Upper lobe of right lung (tissue), 1 donor: Measurements from ENCODE around the gene PCDHGB3. TPM values are rescaled to one million over a fixed set of nuclear protein-coding genes. Genes with fewer than 3 reads are reported as not detected.
"Not testable (repeated sequence)": the region's sequence is repeated elsewhere in the genome, so short reads cannot be mapped to it uniquely, and the experiment has no call there.

Experiments
- ATAC-seq: fragments of 200-7000 bp; cut with Tn5 transposase; one replicate; pipeline ENCODE4 v1.9.1; 2020; ENCODE audit warnings: mild to moderate bottlenecking, moderate library complexity
- DNase-seq: peaks from one replicate; pipeline ENCODE4 v3.0.0-alpha.2; 2020
- H3K27ac ChIP-seq: fragments of 200-600 bp; one replicate; pipeline ENCODE4 v1.8.0; 2022
- H3K27me3 ChIP-seq: fragments of 200-600 bp; one replicate; pipeline ENCODE4 v1.8.0; 2022; ENCODE audit warnings: mild to moderate bottlenecking
- H3K36me3 ChIP-seq: fragments of 200-600 bp; one replicate; pipeline ENCODE4 v1.8.0; 2022
- H3K4me1 ChIP-seq: fragments of 200-600 bp; one replicate; pipeline ENCODE4 v1.8.0; 2022
- H3K4me3 ChIP-seq: fragments of 200-600 bp; one replicate; pipeline ENCODE4 v1.8.0; 2022; ENCODE audit warnings: mild to moderate bottlenecking
- H3K9me3 ChIP-seq: fragments of 200-600 bp; one replicate; pipeline ENCODE4 v1.8.0; 2022
- CTCF ChIP-seq: fragments of 200-600 bp; IDR thresholded peaks from one replicate; pipeline ENCODE4 v1.8.0; 2022; ENCODE audit warnings: antibody characterized with exemption
- intact Hi-C: fragments of 100-400 bp; cut with DNase I; formaldehyde crosslinking; loops from one replicate; pipeline ENCODE4 v1.11.0; 2022
- total RNA-seq: library from RNA; stranded (reverse); fragmentation: NEBNext Ultra II Directional; extraction: Animal tissue kit (Norgen Biotek cat#: 25700); gene quantifications from one replicate; pipeline ENCODE4 v1.2.1, GENCODE V29; 2021
- donor health status: DM: no; HTN: yes; CAD: no; lungs with severe emphysema.

PCDHGB3 gene
- total RNA-seq, 1 donor from 2014 or later, result 2.6 TPM

GRCh38 chr5:141417494-141418172, 47.6 kb downstream of the PCDHGB3 start, which contains the start of gene PCDHGB7:
PCDHGB7 (plus strand) TSS chr5:141417677; CDS start chr5:141417860, 183 bp downstream.
- DNase-seq (peak; percentile 89), ATAC-seq (peak; percentile 94)
- intact Hi-C loops, H3K27me3 ChIP-seq, H3K4me1 ChIP-seq, H3K36me3 ChIP-seq: not testable (repeated sequence)
- peaks cover 63% of the 10 kb centered on the region for H3K9me3 ChIP-seq
- peak within 1 kb of the TSS; percentile 48 for H3K27ac ChIP-seq
- peak within 1 kb of the TSS; percentile 46 for H3K4me3 ChIP-seq
- TF ChIP-seq CTCF, result peak; percentile 67

- no peak overlapping the region for H3K27ac ChIP-seq
- ATAC-seq (no peak), DNase-seq (no peak)
- peaks cover 9% of the 10 kb centered on the region for H3K27me3 ChIP-seq
- H3K4me1 ChIP-seq, result no peaks in the 10 kb centered on the region
- no peak overlapping the region for H3K4me3 ChIP-seq
- no peak for TF ChIP-seq CTCF
- intact Hi-C loops, result no loop called here
- peaks cover 65% of the 10 kb centered on the region for H3K9me3 ChIP-seq
- no peaks in the 10 kb centered on the region for H3K36me3 ChIP-seq
Observed at GRCh38 chr5:141419074-141419880, 49.2 kb downstream of the PCDHGB3 start.

GRCh38 chr5:141420855-141421488, 50.9 kb downstream of the PCDHGB3 start, which contains the start of gene PCDHGA11:
PCDHGA11 (plus strand) TSS chr5:141421051; CDS start chr5:141421228, 177 bp downstream.
- H3K4me1 ChIP-seq, result no peaks in the 10 kb centered on the region
- intact Hi-C loops, result no loop called here
- H3K4me3 ChIP-seq, result peak within 1 kb of the TSS; percentile 37
- H3K9me3 ChIP-seq, result peaks cover 73% of the 10 kb centered on the region
- ATAC-seq, result peak; percentile 88
- TF ChIP-seq CTCF, result peak; percentile 51
- H3K36me3 ChIP-seq, result no peaks in the 10 kb centered on the region
- H3K27ac ChIP-seq, result no peak within 1 kb of the TSS
- H3K27me3 ChIP-seq, result peaks cover 9% of the 10 kb centered on the region
- DNase-seq, result no peak

GRCh38 chr5:141421489-141421855, 51.4 kb downstream of the PCDHGB3 start:
- no peak for TF ChIP-seq CTCF
- intact Hi-C loops, result no loop called here
- no peak for DNase-seq
- Histone ChIP-seq H3K27ac (no peak overlapping the region), H3K4me1 (no peaks in the 10 kb centered on the region), H3K4me3 (peak overlapping the region; percentile 37), H3K36me3 (no peaks in the 10 kb centered on the region), H3K27me3 (peaks cover 9% of the 10 kb centered on the region), H3K9me3 (peaks cover 78% of the 10 kb centered on the region)
- no peak for ATAC-seq

Other genes with a start within 250 kb of the PCDHGB3 start
- gene PCDHB4, start 248.4 kb upstream of the PCDHGB3 start, total RNA-seq, result 3.0 TPM
- 2.3 TPM for gene PCDHB5, start 235.0 kb upstream of the PCDHGB3 start, total RNA-seq
- 0.75 TPM for gene PCDHB6, start 220.2 kb upstream of the PCDHGB3 start, total RNA-seq
- 2.8 TPM for gene PCDHB7, start 197.6 kb upstream of the PCDHGB3 start, total RNA-seq
- gene PCDHB8, start 192.5 kb upstream of the PCDHGB3 start, total RNA-seq, result 2.4 TPM
- gene PCDHB16, start 187.9 kb upstream of the PCDHGB3 start, total RNA-seq, result 4.1 TPM
- gene PCDHB9, start 183.1 kb upstream of the PCDHGB3 start, total RNA-seq, result 2.5 TPM
- 2.1 TPM for gene PCDHB10, start 177.9 kb upstream of the PCDHGB3 start, total RNA-seq
- 2.0 TPM for gene PCDHB11, start 170.6 kb upstream of the PCDHGB3 start, total RNA-seq
- gene PCDHB12, start 161.5 kb upstream of the PCDHGB3 start, total RNA-seq, result 2.8 TPM
- 3.2 TPM for gene PCDHB13, start 156.3 kb upstream of the PCDHGB3 start, total RNA-seq
- gene PCDHB14, start 146.9 kb upstream of the PCDHGB3 start, total RNA-seq, result 3.0 TPM
- gene PCDHB15, start 124.8 kb upstream of the PCDHGB3 start, total RNA-seq, result 2.5 TPM
- 0.64 TPM for gene SLC25A2, start 66.2 kb upstream of the PCDHGB3 start, total RNA-seq
- gene TAF7, start 49.5 kb upstream of the PCDHGB3 start, total RNA-seq, result 60.4 TPM
- 0.46 TPM for gene PCDHGA1, start 39.7 kb upstream of the PCDHGB3 start, total RNA-seq
- 2.5 TPM for gene PCDHGA2, start 31.5 kb upstream of the PCDHGB3 start, total RNA-seq
- 1.7 TPM for gene PCDHGA3, start 26.4 kb upstream of the PCDHGB3 start, total RNA-seq
- 2.0 TPM for gene PCDHGB1, start 20.1 kb upstream of the PCDHGB3 start, total RNA-seq
- gene PCDHGA4, start 15.2 kb upstream of the PCDHGB3 start, total RNA-seq, result 3.9 TPM
- 3.8 TPM for gene PCDHGB2, start 10.2 kb upstream of the PCDHGB3 start, total RNA-seq
- gene PCDHGA5, start 6.1 kb upstream of the PCDHGB3 start, total RNA-seq, result 3.5 TPM
- 3.9 TPM for gene PCDHGA6, start 3.6 kb downstream of the PCDHGB3 start, total RNA-seq
- 2.5 TPM for gene PCDHGA7, start 12.5 kb downstream of the PCDHGB3 start, total RNA-seq
- 4.2 TPM for gene PCDHGB4, start 17.5 kb downstream of the PCDHGB3 start, total RNA-seq
- 1.2 TPM for gene PCDHGA8, start 22.4 kb downstream of the PCDHGB3 start, total RNA-seq
- 11.0 TPM for gene PCDHGB5, start 27.7 kb downstream of the PCDHGB3 start, total RNA-seq
- gene PCDHGA9, start 32.5 kb downstream of the PCDHGB3 start, total RNA-seq, result 5.4 TPM
- gene PCDHGB6, start 37.8 kb downstream of the PCDHGB3 start, total RNA-seq, result 7.5 TPM
- 6.2 TPM for gene PCDHGA10, start 42.7 kb downstream of the PCDHGB3 start, total RNA-seq
- 15.4 TPM for gene PCDHGB7, start 47.4 kb downstream of the PCDHGB3 start, total RNA-seq
- gene PCDHGA11, start 50.8 kb downstream of the PCDHGB3 start, total RNA-seq, result 2.6 TPM
- 7.6 TPM for gene PCDHGA12, start 60.3 kb downstream of the PCDHGB3 start, total RNA-seq
- 109 TPM for gene PCDHGC3, start 105.7 kb downstream of the PCDHGB3 start, total RNA-seq
- 1.8 TPM for gene PCDHGC4, start 114.8 kb downstream of the PCDHGB3 start, total RNA-seq
- gene PCDHGC5, start 118.8 kb downstream of the PCDHGB3 start, total RNA-seq, result 1.4 TPM
- gene DIAPH1, start 248.8 kb downstream of the PCDHGB3 start, total RNA-seq, result 118 TPM